Dermis microvascular lymphatic vessel endothelial cell (primary cell): Measurements from ENCODE around the gene GBGT1. TPM values are rescaled to one million over a fixed set of nuclear protein-coding genes. Genes with fewer than 3 reads are reported as not detected.
"Not testable (repeated sequence)": the region's sequence is repeated elsewhere in the genome, so short reads cannot be mapped to it uniquely, and the experiment has no call there.

ENCODE experiments used
- DNase-seq, 2 donors: peaks; one replicate each; pipeline versions ENCODE4 v3.0.0 to v3.0.0-alpha.2; 2010; ENCODE audit warnings: low read depth in 2 of 2
- total RNA-seq: library from RNA; depleted of rRNA; stranded (reverse); fragments of >200 nt; gene quantifications from 2 replicates; pipeline ENCODE4 v1.2.1, GENCODE V29; 2014

GBGT1 gene
- total RNA-seq, 1 donor from 2014 or later = 21.3 TPM

GRCh38 chr9:133195029-133195428 is 31.3 kb upstream of the GBGT1 start:
- DNase-seq = no peak

GRCh38 chr9:133194597-133194996 is 30.9 kb upstream of the GBGT1 start:
- DNase-seq = no peak

GRCh38 chr9:133191989-133192388 is 28.3 kb upstream of the GBGT1 start:
- DNase-seq = no peak

GRCh38 chr9:133189826-133190225 is 26.1 kb upstream of the GBGT1 start:
- DNase-seq = no peak

GRCh38 chr9:133188843-133189180 is 25.1 kb upstream of the GBGT1 start:
- no peak for DNase-seq

GRCh38 chr9:133188006-133188842 is 24.5 kb upstream of the GBGT1 start:
- peak in 1 of 2 donors; percentile 25 for DNase-seq

GRCh38 chr9:133187561-133188005 is 23.9 kb upstream of the GBGT1 start:
- no peak for DNase-seq

GRCh38 chr9:133186736-133187135 is 23.0 kb upstream of the GBGT1 start:
- DNase-seq = no peak

GRCh38 chr9:133184971-133185370 is 21.3 kb upstream of the GBGT1 start:
- DNase-seq = peak; percentile 77 to 80

- no peak for DNase-seq
Measured at GRCh38 chr9:133182151-133182550, 18.4 kb upstream of the GBGT1 start.

- DNase-seq = no peak
Measured at GRCh38 chr9:133181561-133181960, 17.8 kb upstream of the GBGT1 start.

- DNase-seq = no peak
Measured at GRCh38 chr9:133180953-133181352, 17.2 kb upstream of the GBGT1 start.

GRCh38 chr9:133173056-133173455 is 9.3 kb upstream of the GBGT1 start:
- DNase-seq = no peak

GRCh38 chr9:133171161-133171961 is 7.6 kb upstream of the GBGT1 start:
- DNase-seq = no peak

- DNase-seq = no peak
Measured at GRCh38 chr9:133170716-133171115, 7.0 kb upstream of the GBGT1 start.

- DNase-seq = not testable (repeated sequence)
Measured at GRCh38 chr9:133169687-133170086, 6.0 kb upstream of the GBGT1 start.

GRCh38 chr9:133169102-133169501 is 5.4 kb upstream of the GBGT1 start:
- DNase-seq = no peak

GRCh38 chr9:133168432-133168831 is 4.7 kb upstream of the GBGT1 start:
- no peak for DNase-seq

- no peak for DNase-seq
Measured at GRCh38 chr9:133167769-133168168, 4.1 kb upstream of the GBGT1 start.

GRCh38 chr9:133167096-133167730 is 3.5 kb upstream of the GBGT1 start:
- no peak for DNase-seq

- no peak for DNase-seq
Measured at GRCh38 chr9:133166392-133166791, 2.7 kb upstream of the GBGT1 start.

- no peak for DNase-seq
Measured at GRCh38 chr9:133165452-133165730, 1.7 kb upstream of the GBGT1 start.

- DNase-seq = no peak
Measured at GRCh38 chr9:133164191-133164590, 477 bp upstream of the GBGT1 start.
